ENCODE measurements around the gene INPP5A.

INPP5A gene

GRCh38 chr10:132582771-132583170, 45.2 kb downstream of the INPP5A start:
- H3K36me3 ChIP-seq (ENCODE audit: control insufficient read depth, insufficient read depth, low read length), result no peaks in the 10 kb centered on the region
- no peak for DNase-seq
- no peaks in the 10 kb centered on the region for H3K9me3 ChIP-seq (ENCODE audit: control insufficient read depth, low read length)
- H3K27ac ChIP-seq (ENCODE audit: insufficient read depth, low read length, poor library complexity, severe bottlenecking), result no peak overlapping the region
- H3K4me3 ChIP-seq (ENCODE audit: insufficient read depth, low read depth, low read length, poor library complexity, severe bottlenecking), result no peak overlapping the region
- H3K27me3 ChIP-seq (replicated peaks; ENCODE audit: control insufficient read depth, insufficient read depth, low read length, poor library complexity, severe bottlenecking), result no peaks in the 10 kb centered on the region
- no peaks in the 10 kb centered on the region for H3K4me1 ChIP-seq (ENCODE audit: control insufficient read depth, insufficient read depth, low read length, poor library complexity, severe bottlenecking)

GRCh38 chr10:132583456-132583855, 45.9 kb downstream of the INPP5A start:
- no peaks in the 10 kb centered on the region for H3K4me1 ChIP-seq (ENCODE audit: control insufficient read depth, insufficient read depth, low read length, poor library complexity, severe bottlenecking)
- DNase-seq, result no peak

GRCh38 chr10:132584081-132584480, 46.5 kb downstream of the INPP5A start:
- Histone ChIP-seq H3K27ac (ENCODE audit: insufficient read depth, low read length, poor library complexity, severe bottlenecking) (no peak overlapping the region), H3K4me3 (ENCODE audit: insufficient read depth, low read depth, low read length, poor library complexity, severe bottlenecking) (no peak overlapping the region), H3K9me3 (ENCODE audit: control insufficient read depth, low read length) (no peaks in the 10 kb centered on the region), H3K4me1 (ENCODE audit: control insufficient read depth, insufficient read depth, low read length, poor library complexity, severe bottlenecking) (no peaks in the 10 kb centered on the region), H3K36me3 (ENCODE audit: control insufficient read depth, insufficient read depth, low read length) (no peaks in the 10 kb centered on the region), H3K27me3 (replicated peaks; ENCODE audit: control insufficient read depth, insufficient read depth, low read length, poor library complexity, severe bottlenecking) (no peaks in the 10 kb centered on the region)
- no peak for DNase-seq

More at GRCh38 chr10:132583456-132583855, 45.9 kb downstream of the INPP5A start:
- no peak overlapping the region for H3K4me3 ChIP-seq (ENCODE audit: insufficient read depth, low read depth, low read length, poor library complexity, severe bottlenecking)
- H3K27me3 ChIP-seq (replicated peaks; ENCODE audit: control insufficient read depth, insufficient read depth, low read length, poor library complexity, severe bottlenecking), result no peaks in the 10 kb centered on the region
- no peaks in the 10 kb centered on the region for H3K9me3 ChIP-seq (ENCODE audit: control insufficient read depth, low read length)
- H3K36me3 ChIP-seq (ENCODE audit: control insufficient read depth, insufficient read depth, low read length), result no peaks in the 10 kb centered on the region
- no peak overlapping the region for H3K27ac ChIP-seq (ENCODE audit: insufficient read depth, low read length, poor library complexity, severe bottlenecking)

GRCh38 chr10:132585732-132586722, 48.4 kb downstream of the INPP5A start:
- Histone ChIP-seq H3K9me3 (ENCODE audit: control insufficient read depth, low read length) (no peaks in the 10 kb centered on the region), H3K4me3 (ENCODE audit: insufficient read depth, low read depth, low read length, poor library complexity, severe bottlenecking) (no peak overlapping the region), H3K27me3 (replicated peaks; ENCODE audit: control insufficient read depth, insufficient read depth, low read length, poor library complexity, severe bottlenecking) (no peaks in the 10 kb centered on the region), H3K27ac (ENCODE audit: insufficient read depth, low read length, poor library complexity, severe bottlenecking) (no peak overlapping the region), H3K36me3 (ENCODE audit: control insufficient read depth, insufficient read depth, low read length) (no peaks in the 10 kb centered on the region), H3K4me1 (ENCODE audit: control insufficient read depth, insufficient read depth, low read length, poor library complexity, severe bottlenecking) (no peaks in the 10 kb centered on the region)
- DNase-seq, result no peak

- H3K27me3 ChIP-seq (replicated peaks; ENCODE audit: control insufficient read depth, insufficient read depth, low read length, poor library complexity, severe bottlenecking), result no peaks in the 10 kb centered on the region
- no peak overlapping the region for H3K4me3 ChIP-seq (ENCODE audit: insufficient read depth, low read depth, low read length, poor library complexity, severe bottlenecking)
- no peak for DNase-seq
- no peak overlapping the region for H3K27ac ChIP-seq (ENCODE audit: insufficient read depth, low read length, poor library complexity, severe bottlenecking)
- no peaks in the 10 kb centered on the region for H3K4me1 ChIP-seq (ENCODE audit: control insufficient read depth, insufficient read depth, low read length, poor library complexity, severe bottlenecking)
- no peaks in the 10 kb centered on the region for H3K9me3 ChIP-seq (ENCODE audit: control insufficient read depth, low read length)
- H3K36me3 ChIP-seq (ENCODE audit: control insufficient read depth, insufficient read depth, low read length), result no peaks in the 10 kb centered on the region
Measured at GRCh38 chr10:132586739-132587138, 49.2 kb downstream of the INPP5A start.

- Histone ChIP-seq H3K27me3 (replicated peaks; ENCODE audit: control insufficient read depth, insufficient read depth, low read length, poor library complexity, severe bottlenecking) (no peaks in the 10 kb centered on the region), H3K4me3 (ENCODE audit: insufficient read depth, low read depth, low read length, poor library complexity, severe bottlenecking) (no peak overlapping the region), H3K9me3 (ENCODE audit: control insufficient read depth, low read length) (no peaks in the 10 kb centered on the region), H3K36me3 (ENCODE audit: control insufficient read depth, insufficient read depth, low read length) (no peaks in the 10 kb centered on the region), H3K27ac (ENCODE audit: insufficient read depth, low read length, poor library complexity, severe bottlenecking) (no peak overlapping the region), H3K4me1 (ENCODE audit: control insufficient read depth, insufficient read depth, low read length, poor library complexity, severe bottlenecking) (no peaks in the 10 kb centered on the region)
- DNase-seq, result no peak
Measured at GRCh38 chr10:132587175-132587574, 49.6 kb downstream of the INPP5A start.

GRCh38 chr10:132588301-132589013, 50.9 kb downstream of the INPP5A start:
- Histone ChIP-seq H3K27ac (ENCODE audit: insufficient read depth, low read length, poor library complexity, severe bottlenecking) (no peak overlapping the region), H3K27me3 (replicated peaks; ENCODE audit: control insufficient read depth, insufficient read depth, low read length, poor library complexity, severe bottlenecking) (no peaks in the 10 kb centered on the region), H3K9me3 (ENCODE audit: control insufficient read depth, low read length) (no peaks in the 10 kb centered on the region), H3K4me3 (ENCODE audit: insufficient read depth, low read depth, low read length, poor library complexity, severe bottlenecking) (no peak overlapping the region), H3K4me1 (ENCODE audit: control insufficient read depth, insufficient read depth, low read length, poor library complexity, severe bottlenecking) (peaks cover 3% of the 10 kb centered on the region), H3K36me3 (ENCODE audit: control insufficient read depth, insufficient read depth, low read length) (no peaks in the 10 kb centered on the region)
- DNase-seq, result no peak

- Histone ChIP-seq H3K9me3 (ENCODE audit: control insufficient read depth, low read length) (no peaks in the 10 kb centered on the region), H3K4me1 (ENCODE audit: control insufficient read depth, insufficient read depth, low read length, poor library complexity, severe bottlenecking) (peaks cover 3% of the 10 kb centered on the region), H3K36me3 (ENCODE audit: control insufficient read depth, insufficient read depth, low read length) (no peaks in the 10 kb centered on the region), H3K27ac (ENCODE audit: insufficient read depth, low read length, poor library complexity, severe bottlenecking) (no peak overlapping the region), H3K4me3 (ENCODE audit: insufficient read depth, low read depth, low read length, poor library complexity, severe bottlenecking) (no peak overlapping the region), H3K27me3 (replicated peaks; ENCODE audit: control insufficient read depth, insufficient read depth, low read length, poor library complexity, severe bottlenecking) (no peaks in the 10 kb centered on the region)
- DNase-seq, result no peak
Measured at GRCh38 chr10:132589015-132589414, 51.4 kb downstream of the INPP5A start.

GRCh38 chr10:132589681-132590080, 52.1 kb downstream of the INPP5A start:
- Histone ChIP-seq H3K36me3 (ENCODE audit: control insufficient read depth, insufficient read depth, low read length) (no peaks in the 10 kb centered on the region), H3K27me3 (replicated peaks; ENCODE audit: control insufficient read depth, insufficient read depth, low read length, poor library complexity, severe bottlenecking) (no peaks in the 10 kb centered on the region), H3K4me3 (ENCODE audit: insufficient read depth, low read depth, low read length, poor library complexity, severe bottlenecking) (no peak overlapping the region), H3K27ac (ENCODE audit: insufficient read depth, low read length, poor library complexity, severe bottlenecking) (no peak overlapping the region), H3K9me3 (ENCODE audit: control insufficient read depth, low read length) (no peaks in the 10 kb centered on the region), H3K4me1 (ENCODE audit: control insufficient read depth, insufficient read depth, low read length, poor library complexity, severe bottlenecking) (peaks cover 3% of the 10 kb centered on the region)
- DNase-seq, result no peak
